Measurements from ENCODE around the gene THSD4. TPM values are rescaled to one million over a fixed set of nuclear protein-coding genes. Genes with fewer than 3 reads are reported as not detected.

Gene THSD4
- polyA plus RNA-seq, 1 donor (not counting 4 experiments of a cell fraction or from before 2014, with no cell fraction given), result 24.5 TPM

- no peak overlapping the region for H2AFZ ChIP-seq (ENCODE audit: control insufficient read depth, low read length)
- no peak overlapping the region for H3K9ac ChIP-seq (ENCODE audit: control insufficient read depth, extremely low read depth, insufficient read depth, low read length)
- TF ChIP-seq EZH2 (IDR thresholded peaks at IDR 0.05; ENCODE audit: low read length) (no peak), CTCF (optimal IDR thresholded peaks at IDR 0.05 in 1 of 3, IDR thresholded peaks at IDR 0.05 in 1 of 3, conservative IDR thresholded peaks at IDR 0.05 in 1 of 3; ENCODE audit: extremely low read depth in 1 of 3, insufficient read depth in 2 of 3, low read length in 3 of 3) (no peak)
- DNase-seq (ENCODE audit: low read depth, low spot score) (no peak), FAIRE-seq (no peak)
- peaks cover 13% of the 10 kb centered on the region for H3K4me1 ChIP-seq (ENCODE audit: control insufficient read depth, extremely low read depth, insufficient read depth, low read length)
- H3K27ac ChIP-seq (ENCODE audit: control insufficient read depth, insufficient read depth, low read length), result no peak overlapping the region
- H3K4me3 ChIP-seq (ENCODE audit: control insufficient read depth in 2 of 3, extremely low read depth in 1 of 3, insufficient read depth in 2 of 3, low read depth in 1 of 3, low read length in 3 of 3), result no peak overlapping the region
- H3K27me3 ChIP-seq (ENCODE audit: control insufficient read depth, extremely low read depth, insufficient read depth, low read length), result no peaks in the 10 kb centered on the region
- no peaks in the 10 kb centered on the region for H4K20me1 ChIP-seq (ENCODE audit: control insufficient read depth, extremely low read depth, insufficient read depth, low read length)
- dilution Hi-C loops (cut with MboI; ENCODE audit: extremely low pct_ligation_motif_present, low sequenced_read_pairs), result no loop called here
- H3K4me2 ChIP-seq (ENCODE audit: control insufficient read depth, extremely low read depth, insufficient read depth, low read depth, low read length), result no peak overlapping the region
- no peaks in the 10 kb centered on the region for H3K9me3 ChIP-seq (ENCODE audit: control insufficient read depth, low read depth, low read length)
- H3K79me2 ChIP-seq (ENCODE audit: control insufficient read depth, insufficient read depth, low read length), result no peaks in the 10 kb centered on the region
- H3K9me1 ChIP-seq (ENCODE audit: control insufficient read depth, extremely low read depth, insufficient read depth, low read length), result no peaks in the 10 kb centered on the region
- peaks cover 0 to 20% of the 10 kb centered on the region in 2 experiments for H3K36me3 ChIP-seq (ENCODE audit: control insufficient read depth in 2 of 2, extremely low read depth in 1 of 2, insufficient read depth in 2 of 2, low read length in 2 of 2)
Measured at GRCh38 chr15:71754660-71755059, 639.4 kb downstream of the THSD4 start.

GRCh38 chr15:71755092-71755970 is 640.1 kb downstream of the THSD4 start:
- TF ChIP-seq EZH2 (IDR thresholded peaks at IDR 0.05; ENCODE audit: low read length) (no peak), CTCF (optimal IDR thresholded peaks at IDR 0.05 in 1 of 3, IDR thresholded peaks at IDR 0.05 in 1 of 3, conservative IDR thresholded peaks at IDR 0.05 in 1 of 3; ENCODE audit: extremely low read depth in 1 of 3, insufficient read depth in 2 of 3, low read length in 3 of 3) (no peak)
- Histone ChIP-seq H4K20me1 (ENCODE audit: control insufficient read depth, extremely low read depth, insufficient read depth, low read length) (no peaks in the 10 kb centered on the region), H3K9me3 (ENCODE audit: control insufficient read depth, low read depth, low read length) (peaks cover 2% of the 10 kb centered on the region), H3K9me1 (ENCODE audit: control insufficient read depth, extremely low read depth, insufficient read depth, low read length) (no peaks in the 10 kb centered on the region), H2AFZ (ENCODE audit: control insufficient read depth, low read length) (no peak overlapping the region), H3K4me3 (ENCODE audit: control insufficient read depth in 2 of 3, extremely low read depth in 1 of 3, insufficient read depth in 2 of 3, low read depth in 1 of 3, low read length in 3 of 3) (no peak overlapping the region), H3K36me3 (ENCODE audit: control insufficient read depth in 2 of 2, extremely low read depth in 1 of 2, insufficient read depth in 2 of 2, low read length in 2 of 2) (peaks cover 0 to 19% of the 10 kb centered on the region in 2 experiments), H3K4me2 (ENCODE audit: control insufficient read depth, extremely low read depth, insufficient read depth, low read depth, low read length) (no peak overlapping the region), H3K9ac (ENCODE audit: control insufficient read depth, extremely low read depth, insufficient read depth, low read length) (no peak overlapping the region), H3K27ac (ENCODE audit: control insufficient read depth, insufficient read depth, low read length) (no peak overlapping the region), H3K79me2 (ENCODE audit: control insufficient read depth, insufficient read depth, low read length) (no peaks in the 10 kb centered on the region), H3K4me1 (ENCODE audit: control insufficient read depth, extremely low read depth, insufficient read depth, low read length) (peaks cover 13% of the 10 kb centered on the region), H3K27me3 (ENCODE audit: control insufficient read depth, extremely low read depth, insufficient read depth, low read length) (no peaks in the 10 kb centered on the region)
- dilution Hi-C loops (cut with MboI; ENCODE audit: extremely low pct_ligation_motif_present, low sequenced_read_pairs), result no loop called here
- DNase-seq (ENCODE audit: low read depth, low spot score) (no peak), FAIRE-seq (no peak)
